Measurements from ENCODE around the gene IL1RAP. TPM values are rescaled to one million over a fixed set of nuclear protein-coding genes. Genes with fewer than 3 reads are reported as not detected.

IL1RAP gene
- total and polyA plus RNA-seq, 8 donors: 20.1 to 32.5 (median 21.0) TPM

- Histone ChIP-seq H3K4me3 (no peak overlapping the region), H3K9me3 (no peaks in the 10 kb centered on the region), H3K4me1 (peaks cover 5 to 40% of the 10 kb centered on the region in 2 donors), H3K27ac (no peak overlapping the region), H3K27me3 (no peaks in the 10 kb centered on the region), H3K36me3 (peaks cover 0 to 35% of the 10 kb centered on the region in 2 donors)
- ATAC-seq (no peak), DNase-seq (no peak)
- no peak for TF ChIP-seq CTCF (IDR thresholded peaks at IDR 0.05)
- intact Hi-C loops (cut with DNase I): no loop called here
These were observed 110.4 kb downstream of the IL1RAP start for GRCh38 chr3:190624282-190624681.

- H3K27me3 ChIP-seq: no peaks in the 10 kb centered on the region
- ATAC-seq: no peak
- H3K4me1 ChIP-seq: peaks cover 0 to 12% of the 10 kb centered on the region in 2 donors
- TF ChIP-seq CTCF (IDR thresholded peaks at IDR 0.05): no peak
- no peak overlapping the region for H3K4me3 ChIP-seq
- peaks cover 0 to 49% of the 10 kb centered on the region in 2 donors for H3K36me3 ChIP-seq
- intact Hi-C loops (cut with DNase I): no loop called here
- H3K9me3 ChIP-seq: no peaks in the 10 kb centered on the region
- no peak for DNase-seq
- H3K27ac ChIP-seq: no peak overlapping the region
These were observed 113.2 kb downstream of the IL1RAP start for GRCh38 chr3:190626951-190627620.

GRCh38 chr3:190629088-190629487, 115.2 kb downstream of the IL1RAP start:
- Histone ChIP-seq H3K4me3 (no peak overlapping the region), H3K27me3 (no peaks in the 10 kb centered on the region), H3K36me3 (peaks cover 0 to 38% of the 10 kb centered on the region in 2 donors), H3K27ac (no peak overlapping the region), H3K9me3 (no peaks in the 10 kb centered on the region), H3K4me1 (no peaks in the 10 kb centered on the region)
- TF ChIP-seq CTCF (IDR thresholded peaks at IDR 0.05): no peak
- DNase-seq (no peak), ATAC-seq (no peak)
- intact Hi-C loops (cut with DNase I): no loop called here

- intact Hi-C loops (cut with DNase I): no loop called here
- H3K9me3 ChIP-seq: no peaks in the 10 kb centered on the region
- H3K27ac ChIP-seq: no peak overlapping the region
- TF ChIP-seq CTCF (IDR thresholded peaks at IDR 0.05): no peak
- H3K27me3 ChIP-seq: no peaks in the 10 kb centered on the region
- no peak overlapping the region for H3K4me3 ChIP-seq
- peaks cover 0 to 29% of the 10 kb centered on the region in 2 donors for H3K36me3 ChIP-seq
- no peaks in the 10 kb centered on the region for H3K4me1 ChIP-seq
- no peak for DNase-seq
- no peak for ATAC-seq
These were observed 117.4 kb downstream of the IL1RAP start for GRCh38 chr3:190631295-190631694.

- H3K4me1 ChIP-seq: no peaks in the 10 kb centered on the region
- H3K4me3 ChIP-seq: no peak overlapping the region
- H3K36me3 ChIP-seq: peaks cover 0 to 19% of the 10 kb centered on the region in 2 donors
- ATAC-seq (no peak), DNase-seq (no peak)
- TF ChIP-seq CTCF (IDR thresholded peaks at IDR 0.05): no peak
- no peaks in the 10 kb centered on the region for H3K27me3 ChIP-seq
- H3K9me3 ChIP-seq: no peaks in the 10 kb centered on the region
- no peak overlapping the region for H3K27ac ChIP-seq
- intact Hi-C loops (cut with DNase I): no loop called here
These were observed 127.7 kb downstream of the IL1RAP start for GRCh38 chr3:190641564-190641963.

Data from left lung (tissue), 10 donors.